ENCODE data around the gene TFF1.

DNA sequence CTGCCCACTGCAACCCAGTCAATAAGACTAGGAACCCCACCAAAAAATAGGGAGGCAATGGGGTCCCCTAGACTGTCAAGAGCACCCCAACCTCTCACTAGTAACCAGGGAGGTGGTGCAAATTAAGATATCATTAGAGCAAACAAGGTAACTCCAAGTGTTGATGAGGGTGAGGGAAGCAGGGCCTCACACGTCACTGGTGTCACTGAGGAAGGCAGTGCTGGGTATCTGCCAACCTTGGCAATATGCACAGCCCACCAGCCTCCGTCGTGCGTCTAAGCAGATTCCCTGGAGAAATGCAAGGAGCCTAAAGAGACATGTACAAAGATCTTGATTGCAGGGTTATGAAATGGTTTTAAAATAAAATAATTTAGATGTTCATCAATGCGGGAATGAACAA is 41.1 kb upstream of the TFF1 start:
- no peak for TF ChIP-seq CTCF (IDR thresholded peaks at IDR 0.05; ENCODE audit: low read length)
- no peak for TF ChIP-seq EZH2 (optimal IDR thresholded peaks at IDR 0.05; ENCODE audit: low read depth, low read length)
- no peak for TF ChIP-seq EZH2phosphoT487 (IDR thresholded peaks at IDR 0.05; ENCODE audit: low read length)
